Activated CD8-positive, alpha-beta T cell treated with anti-CD3 and anti-CD28 coated beads for 36 hours (primary cell): ENCODE results near the gene TRMT11. TPM values are rescaled to one million over a fixed set of nuclear protein-coding genes. Genes with fewer than 3 reads are reported as not detected.

ENCODE experiments used
- ATAC-seq: fragments of 200-7000 bp; cut with Tn5 transposase; one replicate; pipeline ENCODE4 v1.10.0; 2021; ENCODE audit warnings: mild to moderate bottlenecking, moderate library complexity
- CTCF ChIA-PET: fragments of 350-600 bp; sonication (Branson Sonifier 250); formaldehyde crosslinking; loops from one replicate; lab custom pipeline; 2021; ENCODE audit warnings: antibody characterized with exemption; lab: Charles Lee
- POLR2A ChIA-PET: fragments of 350-600 bp; sonication (Branson Sonifier 250); formaldehyde crosslinking; loops from one replicate; lab custom pipeline; 2021; ENCODE audit warnings: antibody characterized with exemption; lab: Charles Lee
- DNase-seq: peaks from one replicate; pipeline ENCODE4 v3.0.0-alpha.2; 2020
- H3K27ac Mint-ChIP-seq: one replicate; pipeline ENCODE4 v1.8.0; 2021; ENCODE audit warnings: mild to moderate bottlenecking, mixed read lengths
- H3K27me3 Mint-ChIP-seq: one replicate; pipeline ENCODE4 v1.8.0; 2021; ENCODE audit warnings: mixed read lengths
- H3K36me3 Mint-ChIP-seq: one replicate; pipeline ENCODE4 v1.8.0; 2021; ENCODE audit warnings: low read depth, mixed read lengths
- H3K4me1 Mint-ChIP-seq: one replicate; pipeline ENCODE4 v1.8.0; 2021; ENCODE audit warnings: low read depth, mixed read lengths
- H3K4me3 Mint-ChIP-seq: one replicate; pipeline ENCODE4 v1.8.0; 2021; ENCODE audit warnings: mild to moderate bottlenecking, moderate library complexity, mixed read lengths
- H3K9me3 Mint-ChIP-seq: one replicate; pipeline ENCODE4 v1.8.0; 2021; ENCODE audit warnings: mixed read lengths
- intact Hi-C: fragments of 100-400 bp; cut with micrococcal nuclease; formaldehyde crosslinking; loops from one replicate; pipeline ENCODE4 v1.10.0; 2022
- total RNA-seq, 2 experiments: library from RNA; stranded (reverse); gene quantifications; one replicate each; pipeline ENCODE4 v1.2.3, GENCODE V29; 2021
- TF ChIP-seq, protein P1 (sequence below): fragments of 200-600 bp; IDR thresholded peaks from one replicate; pipeline ENCODE4 v1.8.0; 2022; ENCODE audit warnings: antibody characterized with exemption, mild to moderate bottlenecking

The TRMT11 gene
- total RNA-seq, 2 experiments from 2014 or later, result 41.5 to 49.1 TPM

DNA sequence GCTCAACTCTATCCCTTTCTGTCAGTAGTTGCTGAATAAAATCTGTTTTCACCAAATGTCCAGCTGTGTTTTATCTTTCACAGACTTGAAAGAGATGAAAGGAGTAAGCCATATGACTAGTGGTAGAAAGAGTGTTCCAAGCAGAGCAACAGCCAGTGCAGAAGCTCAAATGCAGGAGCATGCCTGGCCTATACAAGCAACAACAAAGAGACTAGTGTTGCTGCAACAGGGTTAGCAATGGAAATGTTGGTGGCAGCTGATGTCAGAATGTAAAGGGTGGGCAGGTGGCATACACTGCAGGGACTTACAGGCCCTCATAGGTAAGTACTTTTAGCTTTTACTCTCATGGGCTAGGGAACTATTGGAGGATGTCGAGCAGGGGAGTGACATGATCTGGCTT is 35.0 kb upstream of the TRMT11 start:
- intact Hi-C loops, result no loop called here

DNA sequence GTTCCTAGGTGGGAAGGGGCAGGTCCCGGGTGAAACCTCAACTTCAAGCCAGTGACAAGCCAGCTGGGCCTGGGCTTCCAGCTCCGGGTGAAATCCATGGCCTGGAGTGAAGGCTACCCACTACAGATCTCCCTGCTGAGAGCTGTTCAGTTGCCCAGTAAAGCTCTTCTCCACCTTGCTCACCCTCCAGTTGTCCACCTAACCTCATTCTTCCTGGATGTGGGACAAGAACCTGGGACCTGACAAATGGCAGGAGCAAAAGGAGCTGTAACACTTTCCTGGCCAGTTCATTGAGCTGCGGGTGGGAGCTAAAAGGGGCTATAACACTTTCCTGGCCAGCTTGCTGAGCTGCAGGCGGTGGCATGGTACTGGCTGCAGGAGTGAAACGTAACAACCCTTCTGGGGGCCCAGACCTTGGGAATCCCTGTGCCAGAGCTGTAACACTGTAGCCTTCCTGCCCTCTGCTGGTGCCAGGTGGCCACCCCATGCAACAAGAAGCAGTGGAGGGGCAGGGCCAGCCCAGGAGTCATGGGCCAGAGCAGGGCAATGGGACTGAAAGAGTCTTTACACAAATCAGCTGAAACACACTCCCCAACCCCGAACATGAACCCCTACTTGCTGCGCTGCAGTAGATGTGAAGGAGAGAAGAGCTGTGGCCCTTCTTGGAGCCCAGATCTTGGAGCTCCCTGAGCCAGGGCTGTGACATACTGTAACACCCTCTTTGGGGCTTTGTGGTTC is 33.4 kb upstream of the TRMT11 start:
- CTCF ChIA-PET, result interaction anchor here (0.8 to 8.5 kb wide), 17 partner anchors 9 to 173 kb away, joined by 3 to 92 read pairs (median 4); partner anchors contain the start of genes NCOA7 and TRMT11
- Mint-ChIP-seq H3K9me3 (no peaks in the 10 kb centered on the region), H3K27me3 (peaks cover 12% of the 10 kb centered on the region), H3K36me3 (no peaks in the 10 kb centered on the region), H3K27ac (no peak overlapping the region), H3K4me1 (peaks cover 5% of the 10 kb centered on the region), H3K4me3 (no peak overlapping the region)
- DNase-seq, result peak; percentile 63
- POLR2A ChIA-PET, result interaction anchor here (0.8 to 1.0 kb wide), 2 partner anchors 34 to 161 kb away, joined by 3 read pairs; partner anchors contain the start of gene TRMT11
- TF ChIP-seq, protein P1, sequence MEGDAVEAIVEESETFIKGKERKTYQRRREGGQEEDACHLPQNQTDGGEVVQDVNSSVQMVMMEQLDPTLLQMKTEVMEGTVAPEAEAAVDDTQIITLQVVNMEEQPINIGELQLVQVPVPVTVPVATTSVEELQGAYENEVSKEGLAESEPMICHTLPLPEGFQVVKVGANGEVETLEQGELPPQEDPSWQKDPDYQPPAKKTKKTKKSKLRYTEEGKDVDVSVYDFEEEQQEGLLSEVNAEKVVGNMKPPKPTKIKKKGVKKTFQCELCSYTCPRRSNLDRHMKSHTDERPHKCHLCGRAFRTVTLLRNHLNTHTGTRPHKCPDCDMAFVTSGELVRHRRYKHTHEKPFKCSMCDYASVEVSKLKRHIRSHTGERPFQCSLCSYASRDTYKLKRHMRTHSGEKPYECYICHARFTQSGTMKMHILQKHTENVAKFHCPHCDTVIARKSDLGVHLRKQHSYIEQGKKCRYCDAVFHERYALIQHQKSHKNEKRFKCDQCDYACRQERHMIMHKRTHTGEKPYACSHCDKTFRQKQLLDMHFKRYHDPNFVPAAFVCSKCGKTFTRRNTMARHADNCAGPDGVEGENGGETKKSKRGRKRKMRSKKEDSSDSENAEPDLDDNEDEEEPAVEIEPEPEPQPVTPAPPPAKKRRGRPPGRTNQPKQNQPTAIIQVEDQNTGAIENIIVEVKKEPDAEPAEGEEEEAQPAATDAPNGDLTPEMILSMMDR, result no peak
- intact Hi-C loops, result no loop called here
- peak; percentile 17 for ATAC-seq

More for the DNA sequence above, 35.0 kb upstream of the TRMT11 start:
- H3K4me3 Mint-ChIP-seq, result no peak overlapping the region
- TF ChIP-seq, protein P1, result no peak
- H3K36me3 Mint-ChIP-seq, result no peaks in the 10 kb centered on the region
- no peaks in the 10 kb centered on the region for H3K9me3 Mint-ChIP-seq
- POLR2A ChIA-PET, result interaction anchor here (0.7 kb wide), 1 partner anchor 160 kb away, joined by 3 read pairs; the partner anchor contains the start of gene NCOA7
- H3K4me1 Mint-ChIP-seq, result peaks cover 5% of the 10 kb centered on the region
- no peak overlapping the region for H3K27ac Mint-ChIP-seq
- H3K27me3 Mint-ChIP-seq, result peaks cover 12% of the 10 kb centered on the region
- no peak for DNase-seq
- CTCF ChIA-PET, result interaction anchor here (0.6 to 8.5 kb wide), 11 partner anchors 16 to 198 kb away, joined by 3 to 92 read pairs (median 5); partner anchors contain the start of gene NCOA7
- ATAC-seq, result no peak

DNA sequence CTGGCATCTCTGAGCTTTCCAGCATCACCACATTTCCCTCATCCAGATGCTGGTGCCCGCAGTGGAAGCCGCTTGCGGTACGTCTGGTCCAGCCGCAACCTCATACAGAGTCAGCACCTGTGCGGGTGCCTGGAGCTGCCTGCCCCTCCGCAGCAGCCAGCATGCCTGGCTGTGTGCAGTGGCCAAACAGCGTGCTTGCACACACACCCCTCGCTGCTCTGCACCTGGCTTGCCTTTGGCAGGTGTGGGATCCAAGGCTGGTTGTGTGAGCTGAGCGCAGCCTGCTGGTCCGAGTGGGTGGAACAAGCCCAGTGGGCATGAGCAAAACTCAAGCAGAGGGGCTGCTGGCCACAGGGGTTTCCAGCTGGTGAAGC is 32.9 kb upstream of the TRMT11 start:
- peaks cover 5% of the 10 kb centered on the region for H3K4me1 Mint-ChIP-seq
- no peaks in the 10 kb centered on the region for H3K9me3 Mint-ChIP-seq
- ChIA-PET POLR2A (interaction anchor here (0.8 to 1.0 kb wide), 2 partner anchors 33 to 162 kb away, joined by 3 read pairs; partner anchors contain the start of gene TRMT11), CTCF (interaction anchor here (0.9 to 8.5 kb wide), 15 partner anchors 10 to 643 kb away, joined by 3 to 92 read pairs (median 5); partner anchors contain the start of gene NCOA7)
- intact Hi-C loops, result no loop called here
- H3K27me3 Mint-ChIP-seq, result peaks cover 12% of the 10 kb centered on the region
- ATAC-seq (no peak), DNase-seq (peak; percentile 12)
- no peaks in the 10 kb centered on the region for H3K36me3 Mint-ChIP-seq
- TF ChIP-seq, protein P1, result no peak
- no peak overlapping the region for H3K4me3 Mint-ChIP-seq
- no peak overlapping the region for H3K27ac Mint-ChIP-seq

DNA sequence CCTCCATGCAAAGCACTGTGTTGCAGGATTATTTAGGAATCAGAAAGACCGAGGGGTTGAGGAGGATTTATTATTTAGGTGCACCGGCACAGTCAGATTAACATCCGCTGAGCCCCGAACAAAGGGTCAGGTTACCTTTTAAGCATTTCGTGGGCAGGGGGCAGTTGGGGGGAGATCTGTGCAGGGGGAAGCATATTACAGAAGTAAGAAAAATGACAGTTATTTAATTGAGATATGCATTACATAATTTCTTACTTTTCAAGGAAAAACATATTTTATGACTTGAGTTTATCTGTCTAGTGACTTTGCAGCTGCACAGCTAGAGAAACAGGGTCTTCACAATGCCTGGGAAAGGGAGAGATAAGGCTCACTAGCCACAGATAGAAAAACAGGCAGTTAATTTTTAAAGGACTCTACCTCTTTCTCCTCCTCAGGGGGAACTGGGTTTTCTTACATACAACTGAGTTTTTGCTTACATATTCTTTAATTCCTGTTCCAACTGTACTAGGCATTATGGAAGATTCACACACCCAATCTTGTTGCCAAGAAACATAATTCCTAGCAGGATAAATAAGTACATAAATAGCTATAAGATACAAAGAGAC is 31.5 kb upstream of the TRMT11 start:
- POLR2A ChIA-PET, result interaction anchor here (0.6 to 1.6 kb wide), 2 partner anchors 32 kb away, joined by 3 read pairs; no protein-coding TSS in a partner anchor
- DNase-seq, result no peak
- H3K4me3 Mint-ChIP-seq, result no peak overlapping the region

More for the DNA sequence above, 31.5 kb upstream of the TRMT11 start:
- CTCF ChIA-PET, result interaction anchor here (0.6 to 8.5 kb wide), 10 partner anchors 16 to 644 kb away, joined by 3 to 92 read pairs (median 30); partner anchors contain the start of genes NCOA7 and TRMT11
- H3K27ac Mint-ChIP-seq, result peak overlapping the region; percentile 41
- peaks cover 9% of the 10 kb centered on the region for H3K27me3 Mint-ChIP-seq
- H3K9me3 Mint-ChIP-seq, result no peaks in the 10 kb centered on the region
- intact Hi-C loops, result loop anchor here (5.0 kb wide), 1 partner anchor 38 kb away; no protein-coding TSS in a partner anchor
- no peak for ATAC-seq
- H3K4me1 Mint-ChIP-seq, result peaks cover 5% of the 10 kb centered on the region
- TF ChIP-seq, protein P1, result no peak
- no peaks in the 10 kb centered on the region for H3K36me3 Mint-ChIP-seq
